HepG2 (cell line): Measurements from ENCODE around the gene APRT. TPM values are rescaled to one million over a fixed set of nuclear protein-coding genes. Genes with fewer than 3 reads are reported as not detected.
A peak's percentile ranks its signal among the peaks of the same experiment; 100 is the strongest.

ENCODE experiments used
- ATAC-seq: fragments of 200-7000 bp; cut with Tn5 transposase; 3 replicates; pipeline ENCODE4 v1.9.1; 2020; ENCODE audit warnings: mild to moderate bottlenecking, moderate library complexity
- BruUV-seq: library from RNA; stranded (reverse); fragments of 400-500 nt; replicated peaks from 2 replicates; lab custom pipeline; 2021; lab: Mats Ljungman, UMichigan
- CTCF ChIA-PET: fragments of 300-600 bp; formaldehyde crosslinking; extraction: SDS; loops from one replicate; lab custom pipeline; 2021; ENCODE audit warnings: low total read pairs, inconsistent platforms, low intra/inter-chr PET ratio; lab: Yijun Ruan, JAX
- POLR2A ChIA-PET: fragments of 350-600 bp; sonication (Branson Sonifier 250); formaldehyde crosslinking; loops from one replicate; lab custom pipeline; 2020; ENCODE audit warnings: antibody characterized with exemption, inconsistent platforms; lab: Yijun Ruan, JAX
- DNase-seq: peaks from one replicate; pipeline ENCODE4 v3.0.0-alpha.2; 2015; ENCODE audit warnings: low spot score
- FAIRE-seq: peaks from 3 replicates; lab custom pipeline; 2011; peaks lifted over from hg19 to GRCh38; lab: Jason Lieb, UNC
- H2AFZ ChIP-seq: one replicate; pipeline ENCODE4 v1.6.1; 2011; ENCODE audit warnings: low read length, inconsistent platforms
- H3K27ac ChIP-seq: fragments of 300-600 bp; 3 replicates; pipeline ENCODE4 v1.8.0; 2011; ENCODE audit warnings: mixed run types, mild to moderate bottlenecking, mixed read lengths, low read length, inconsistent platforms; ENCODE audit not compliant: insufficient read depth; ENCODE audit errors: extremely low read length
- H3K27me3 ChIP-seq, 2 experiments: fragments of 200-600 bp in 1 of 2; 2 replicates in 1 of 2; 3 replicates in 1 of 2; pipeline versions ENCODE4 v1.6.0 to v1.8.0; 2011; ENCODE audit warnings: low read length in 2 of 2, mild to moderate bottlenecking in 2 of 2, moderate library complexity in 2 of 2, inconsistent platforms in 1 of 2; ENCODE audit not compliant: insufficient read depth in 2 of 2, control insufficient read depth in 1 of 2
- H3K36me3 ChIP-seq, 2 experiments: fragments of 200-600 bp in 1 of 2; replicated peaks in 1 of 2; 2 replicates in 1 of 2; 3 replicates in 1 of 2; pipeline versions ENCODE4 v1.5.1 to v1.8.0; 2011; ENCODE audit warnings: low read length in 2 of 2, inconsistent platforms in 1 of 2; ENCODE audit not compliant: insufficient read depth in 2 of 2, control insufficient read depth in 1 of 2
- H3K4me1 ChIP-seq: 2 replicates; pipeline ENCODE4 v1.5.1; 2012; ENCODE audit warnings: low read length, inconsistent platforms; ENCODE audit not compliant: insufficient read depth
- H3K4me2 ChIP-seq: 2 replicates; pipeline ENCODE4 v1.6.0; 2011; ENCODE audit warnings: low read depth, low read length, inconsistent platforms
- H3K4me3 ChIP-seq, 3 experiments: fragments of 200-600 bp in 1 of 3; sonication (generic), shearing (Covaris generic) in 1 of 3; replicated peaks in 1 of 3; 2 replicates each; pipeline ENCODE4 v1.5.1; 2011 to 2016; ENCODE audit warnings: low read length in 3 of 3, inconsistent platforms in 2 of 3, low read depth in 2 of 3, mild to moderate bottlenecking in 2 of 3, control low read depth in 1 of 3, mixed read lengths in 1 of 3; ENCODE audit not compliant: insufficient read depth in 1 of 3
- H3K79me2 ChIP-seq: one replicate; pipeline ENCODE4 v1.6.1; 2011; ENCODE audit warnings: low read length, inconsistent platforms; ENCODE audit not compliant: insufficient read depth
- H3K9ac ChIP-seq: 2 replicates; pipeline ENCODE4 v1.6.0; 2011; ENCODE audit warnings: mild to moderate bottlenecking, low read depth, low read length, inconsistent platforms; ENCODE audit not compliant: insufficient read depth
- H3K9me3 ChIP-seq: 2 replicates; pipeline ENCODE4 v1.5.1; 2012; ENCODE audit warnings: mild to moderate bottlenecking, low read length
- H4K20me1 ChIP-seq: 2 replicates; pipeline ENCODE4 v1.6.0; 2011; ENCODE audit warnings: inconsistent platforms, mild to moderate bottlenecking, low read length, moderate library complexity; ENCODE audit not compliant: insufficient read depth
- CC2D1A ChIP-seq: sonication (generic); formaldehyde crosslinking; IDR thresholded peaks from 2 replicates; pipeline ENCODE4 v1.8.1; 2023; ENCODE audit warnings: mild to moderate bottlenecking, missing genetic modification reagents
- HNF1A ChIP-seq, 2 experiments: sonication (generic) in 1 of 2; formaldehyde crosslinking in 1 of 2; IDR thresholded peaks; 2 replicates each; pipeline versions ENCODE4 v1.4.0 to v1.6.1; 2016 to 2020; ENCODE audit warnings: borderline replicate concordance in 1 of 2, low read depth in 1 of 2, mild to moderate bottlenecking in 1 of 2, missing genetic modification reagents in 1 of 2
- KLF12 ChIP-seq: sonication (generic); formaldehyde crosslinking; IDR thresholded peaks from 2 replicates; pipeline ENCODE4 v1.4.0; 2020; ENCODE audit warnings: missing genetic modification reagents, borderline replicate concordance
- PITX1 ChIP-seq: sonication (generic); formaldehyde crosslinking; IDR thresholded peaks from 2 replicates; pipeline ENCODE4 v1.5.1; 2020; ENCODE audit warnings: mild to moderate bottlenecking, missing genetic modification reagents
- SNAPC5 ChIP-seq: sonication (generic); formaldehyde crosslinking; IDR thresholded peaks from 2 replicates; pipeline ENCODE4 v1.8.1; 2023; ENCODE audit warnings: mild to moderate bottlenecking, missing genetic modification reagents, borderline replicate concordance
- TAF15 ChIP-seq: fragments of 200-400 bp; formaldehyde crosslinking; IDR thresholded peaks from one replicate; pipeline ENCODE4 v1.6.1; 2018; ENCODE audit warnings: mild to moderate bottlenecking, low read depth, low read length; ENCODE audit not compliant: poor library complexity, severe bottlenecking
- WIZ ChIP-seq: sonication (generic); formaldehyde crosslinking; IDR thresholded peaks from 2 replicates; pipeline ENCODE4 v1.5.1; 2020; ENCODE audit warnings: mild to moderate bottlenecking, missing genetic modification reagents
- ZBTB8A ChIP-seq: sonication (generic); formaldehyde crosslinking; IDR thresholded peaks from 2 replicates; pipeline ENCODE4 v1.4.0; 2020; ENCODE audit warnings: mild to moderate bottlenecking, low read depth, missing genetic modification reagents, borderline replicate concordance
- ZNF44 ChIP-seq: sonication (generic); formaldehyde crosslinking; IDR thresholded peaks from 2 replicates; pipeline ENCODE4 v1.5.1; 2020; ENCODE audit warnings: mild to moderate bottlenecking, missing genetic modification reagents
- ZNF709 ChIP-seq: sonication (generic); formaldehyde crosslinking; IDR thresholded peaks from 2 replicates; pipeline ENCODE4 v1.5.0; 2020; ENCODE audit warnings: mild to moderate bottlenecking, missing genetic modification reagents
- WGBS: methylation state at CpG from one replicate; pipeline ENCODE4 v1.1.6; 2017; ENCODE audit warnings: low lambda C conversion rate; 5-methylcytosine and 5-hydroxymethylcytosine counted together
- in situ Hi-C: cut with HindIII; loops from 2 replicates; pipeline ENCODE4 v1.10.0; 2017; ENCODE audit warnings: low pct_unique_long_range_greater_than_20kb; ENCODE audit not compliant: extremely low pct_ligation_motif_present
- intact Hi-C: fragments of 100-400 bp; cut with micrococcal nuclease; formaldehyde crosslinking; loops from one replicate; pipeline ENCODE4 v1.10.0; 2022; ENCODE audit not compliant: unreplicated experiment
- polyA plus RNA-seq, 8 experiments: library from polyadenylated mRNA; depleted of rRNA in 3 of 8; stranded (reverse) in 7 of 8; unstranded in 1 of 8; fragments of >200 nt; fragmentation: Illumina TruSeq in 4 of 8; extraction: Trizol in 4 of 8; gene quantifications; 2 replicates each; pipeline versions ENCODE4 v1.2.1 to v1.2.3, GENCODE V29; 2011 to 2016; ENCODE audit warnings: low read depth in 4 of 8, missing spikeins in 1 of 8, mixed read lengths in 1 of 8; ENCODE audit not compliant: insufficient read depth in 1 of 8
- total RNA-seq, 5 experiments: library from RNA; depleted of rRNA; stranded (reverse); fragments of >200 nt; fragmentation: Illumina TruSeq; extraction: Trizol; gene quantifications; 2 replicates each; pipeline ENCODE4 v1.2.3, GENCODE V29; 2016; ENCODE audit warnings: low read depth in 1 of 5
- TF ChIP-seq, protein P1 (sequence below): sonication (generic); formaldehyde crosslinking; IDR thresholded peaks from 2 replicates; pipeline ENCODE4 v1.4.0; 2020; ENCODE audit warnings: mild to moderate bottlenecking, missing genetic modification reagents
- TF ChIP-seq, protein P2 (sequence below): sonication (generic); formaldehyde crosslinking; IDR thresholded peaks from 2 replicates; pipeline ENCODE4 v1.8.0; 2022; ENCODE audit warnings: missing genetic modification reagents, mild to moderate bottlenecking, moderate library complexity, borderline replicate concordance
- TF ChIP-seq, protein P3 (sequence below): IDR thresholded peaks from 2 replicates; pipeline ENCODE4 v1.6.1; 2016; ENCODE audit warnings: low read depth, borderline replicate concordance

Gene APRT
- total and polyA plus RNA-seq, 2 of the 13 experiments (the other 11 are each of a cell fraction or from before 2014, with no cell fraction given) = 155 to 242 TPM

GRCh38 chr16:88763502-88764053 lies 48.1 kb downstream of the APRT start:
- H3K27ac ChIP-seq = peak overlapping the region; percentile 33
- H3K9ac ChIP-seq = no peak overlapping the region
- H3K36me3 ChIP-seq = no peaks in the 10 kb centered on the region; a peak in 2 of 5 replicates
- H3K4me2 ChIP-seq = peak overlapping the region; percentile 49
- ATAC-seq = peak; percentile 75
- peaks cover 28% of the 10 kb centered on the region for H4K20me1 ChIP-seq
- ChIA-PET POLR2A (interaction anchor here (0.6 to 1.6 kb wide), 11 partner anchors 10 to 454 kb away, joined by 3 to 11 read pairs (median 4); partner anchors contain the start of genes APRT, PIEZO1 and ZNF778), CTCF (interaction anchor here (2.1 kb wide), 1 partner anchor 22 kb away, joined by 10 read pairs; the partner anchor contains the start of gene PIEZO1)
- BruUV-seq = no TSS peak
- no peaks in the 10 kb centered on the region for H3K9me3 ChIP-seq
- in situ Hi-C loops = no loop called here
- DNase-seq = peak; percentile 97
- no peak overlapping the region for H2AFZ ChIP-seq
- FAIRE-seq = peak; percentile 90
- H3K4me3 ChIP-seq = peak overlapping the region in 1 of 3 experiments; percentile 24; a peak in 1 of 6 replicates
- no peaks in the 10 kb centered on the region for H3K27me3 ChIP-seq
- 16% methylated on average over 14 of the region's 14 CpGs for WGBS
- peaks cover 12% of the 10 kb centered on the region for H3K79me2 ChIP-seq
- peaks cover 66% of the 10 kb centered on the region for H3K4me1 ChIP-seq
- intact Hi-C loops = no loop called here
- TF ChIP-seq, protein P1, sequence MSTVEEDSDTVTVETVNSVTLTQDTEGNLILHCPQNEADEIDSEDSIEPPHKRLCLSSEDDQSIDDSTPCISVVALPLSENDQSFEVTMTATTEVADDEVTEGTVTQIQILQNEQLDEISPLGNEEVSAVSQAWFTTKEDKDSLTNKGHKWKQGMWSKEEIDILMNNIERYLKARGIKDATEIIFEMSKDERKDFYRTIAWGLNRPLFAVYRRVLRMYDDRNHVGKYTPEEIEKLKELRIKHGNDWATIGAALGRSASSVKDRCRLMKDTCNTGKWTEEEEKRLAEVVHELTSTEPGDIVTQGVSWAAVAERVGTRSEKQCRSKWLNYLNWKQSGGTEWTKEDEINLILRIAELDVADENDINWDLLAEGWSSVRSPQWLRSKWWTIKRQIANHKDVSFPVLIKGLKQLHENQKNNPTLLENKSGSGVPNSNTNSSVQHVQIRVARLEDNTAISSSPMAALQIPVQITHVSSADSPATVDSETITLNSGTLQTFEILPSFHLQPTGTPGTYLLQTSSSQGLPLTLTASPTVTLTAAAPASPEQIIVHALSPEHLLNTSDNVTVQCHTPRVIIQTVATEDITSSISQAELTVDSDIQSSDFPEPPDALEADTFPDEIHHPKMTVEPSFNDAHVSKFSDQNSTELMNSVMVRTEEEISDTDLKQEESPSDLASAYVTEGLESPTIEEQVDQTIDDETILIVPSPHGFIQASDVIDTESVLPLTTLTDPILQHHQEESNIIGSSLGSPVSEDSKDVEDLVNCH = no peak
- TF ChIP-seq, protein P2, sequence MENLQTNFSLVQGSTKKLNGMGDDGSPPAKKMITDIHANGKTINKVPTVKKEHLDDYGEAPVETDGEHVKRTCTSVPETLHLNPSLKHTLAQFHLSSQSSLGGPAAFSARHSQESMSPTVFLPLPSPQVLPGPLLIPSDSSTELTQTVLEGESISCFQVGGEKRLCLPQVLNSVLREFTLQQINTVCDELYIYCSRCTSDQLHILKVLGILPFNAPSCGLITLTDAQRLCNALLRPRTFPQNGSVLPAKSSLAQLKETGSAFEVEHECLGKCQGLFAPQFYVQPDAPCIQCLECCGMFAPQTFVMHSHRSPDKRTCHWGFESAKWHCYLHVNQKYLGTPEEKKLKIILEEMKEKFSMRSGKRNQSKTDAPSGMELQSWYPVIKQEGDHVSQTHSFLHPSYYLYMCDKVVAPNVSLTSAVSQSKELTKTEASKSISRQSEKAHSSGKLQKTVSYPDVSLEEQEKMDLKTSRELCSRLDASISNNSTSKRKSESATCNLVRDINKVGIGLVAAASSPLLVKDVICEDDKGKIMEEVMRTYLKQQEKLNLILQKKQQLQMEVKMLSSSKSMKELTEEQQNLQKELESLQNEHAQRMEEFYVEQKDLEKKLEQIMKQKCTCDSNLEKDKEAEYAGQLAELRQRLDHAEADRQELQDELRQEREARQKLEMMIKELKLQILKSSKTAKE (CRISPR knock-in tag) = peak; percentile 96
- TF ChIP-seq PITX1 (CRISPR knock-in tag) (peak; percentile 98), HNF1A (IDR thresholded peaks at IDR 0.05; ENCODE audit: low read depth) (no peak; the same call in 1 of the 2 replicates), HNF1A (CRISPR knock-in tag; IDR thresholded peaks at IDR 0.05; ENCODE audit: borderline replicate concordance) (no peak; the same call in 1 of the 2 replicates), SNAPC5 (no peak), KLF12 (CRISPR knock-in tag) (peak; percentile 71; the same call in 1 of the 2 replicates), ZNF709 (CRISPR knock-in tag) (no peak), WIZ (CRISPR knock-in tag) (0 out of 2 replicates have a peak, but pooled peaks have one; percentile 15), TAF15 (no peak), ZBTB8A (CRISPR knock-in tag) (no peak), ZNF44 (no peak), CC2D1A (CRISPR knock-in tag) (no peak)
- TF ChIP-seq, protein P3, sequence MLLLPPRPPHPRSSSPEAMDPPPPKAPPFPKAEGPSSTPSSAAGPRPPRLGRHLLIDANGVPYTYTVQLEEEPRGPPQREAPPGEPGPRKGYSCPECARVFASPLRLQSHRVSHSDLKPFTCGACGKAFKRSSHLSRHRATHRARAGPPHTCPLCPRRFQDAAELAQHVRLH (CRISPR knock-in tag) = peak; percentile 92; the same call in 1 of the 2 replicates
